ENCODE results near the gene XDH.

GRCh38 chr2:31353179-31353578 lies 61.4 kb downstream of the XDH start:
- no peak for TF ChIP-seq EP300 (IDR thresholded peaks at IDR 0.05)
- TF ChIP-seq, protein P1, sequence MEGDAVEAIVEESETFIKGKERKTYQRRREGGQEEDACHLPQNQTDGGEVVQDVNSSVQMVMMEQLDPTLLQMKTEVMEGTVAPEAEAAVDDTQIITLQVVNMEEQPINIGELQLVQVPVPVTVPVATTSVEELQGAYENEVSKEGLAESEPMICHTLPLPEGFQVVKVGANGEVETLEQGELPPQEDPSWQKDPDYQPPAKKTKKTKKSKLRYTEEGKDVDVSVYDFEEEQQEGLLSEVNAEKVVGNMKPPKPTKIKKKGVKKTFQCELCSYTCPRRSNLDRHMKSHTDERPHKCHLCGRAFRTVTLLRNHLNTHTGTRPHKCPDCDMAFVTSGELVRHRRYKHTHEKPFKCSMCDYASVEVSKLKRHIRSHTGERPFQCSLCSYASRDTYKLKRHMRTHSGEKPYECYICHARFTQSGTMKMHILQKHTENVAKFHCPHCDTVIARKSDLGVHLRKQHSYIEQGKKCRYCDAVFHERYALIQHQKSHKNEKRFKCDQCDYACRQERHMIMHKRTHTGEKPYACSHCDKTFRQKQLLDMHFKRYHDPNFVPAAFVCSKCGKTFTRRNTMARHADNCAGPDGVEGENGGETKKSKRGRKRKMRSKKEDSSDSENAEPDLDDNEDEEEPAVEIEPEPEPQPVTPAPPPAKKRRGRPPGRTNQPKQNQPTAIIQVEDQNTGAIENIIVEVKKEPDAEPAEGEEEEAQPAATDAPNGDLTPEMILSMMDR (IDR thresholded peaks at IDR 0.05) = no peak
- no peak for TF ChIP-seq POLR2A (IDR thresholded peaks at IDR 0.05)
